SKM-1 (cell line): ENCODE data around the gene CTCFL.

ENCODE experiments used
- DNase-seq: peaks from one replicate; lab custom pipeline; 2025; ENCODE audit not compliant: unreplicated experiment; lab: John Stamatoyannopoulos, UW

Gene CTCFL

GRCh38 chr20:57468523-57469417 is 56.2 kb downstream of the CTCFL start:
- DNase-seq, result no peak

GRCh38 chr20:57467742-57468141 is 57.2 kb downstream of the CTCFL start:
- DNase-seq, result no peak

GRCh38 chr20:57465943-57466342 is 59.0 kb downstream of the CTCFL start:
- DNase-seq, result no peak

GRCh38 chr20:57465486-57465885 is 59.5 kb downstream of the CTCFL start:
- DNase-seq, result no peak

GRCh38 chr20:57464642-57465211 is 60.2 kb downstream of the CTCFL start:
- DNase-seq, result peak; percentile 71

- DNase-seq, result no peak
Measured at GRCh38 chr20:57462781-57463180, 62.2 kb downstream of the CTCFL start.

- no peak for DNase-seq
Measured at GRCh38 chr20:57461726-57462125, 63.2 kb downstream of the CTCFL start.

GRCh38 chr20:57460781-57461465 is 64.0 kb downstream of the CTCFL start:
- no peak for DNase-seq

GRCh38 chr20:57459897-57460296 is 65.0 kb downstream of the CTCFL start:
- no peak for DNase-seq

- DNase-seq, result peak; percentile 17
Measured at GRCh38 chr20:57459278-57459677, 65.7 kb downstream of the CTCFL start.

GRCh38 chr20:57458400-57459160 is 66.4 kb downstream of the CTCFL start:
- DNase-seq, result no peak

- DNase-seq, result no peak
Measured at GRCh38 chr20:57457243-57458095, 67.5 kb downstream of the CTCFL start.

GRCh38 chr20:57456116-57456515 is 68.8 kb downstream of the CTCFL start:
- DNase-seq, result no peak

GRCh38 chr20:57455386-57455785 is 69.6 kb downstream of the CTCFL start:
- no peak for DNase-seq

- DNase-seq, result peak; percentile 85
Measured at GRCh38 chr20:57451795-57452661, 72.9 kb downstream of the CTCFL start.

- no peak for DNase-seq
Measured at GRCh38 chr20:57451431-57451794, 73.5 kb downstream of the CTCFL start.

GRCh38 chr20:57450931-57451330 is 74.0 kb downstream of the CTCFL start:
- DNase-seq, result no peak

GRCh38 chr20:57450419-57450818 is 74.5 kb downstream of the CTCFL start:
- DNase-seq, result peak; percentile 91
